B cell (primary cell): ENCODE results near the gene KCND2.

Experiments
- CTCF ChIP-seq: fragments of 200-600 bp; IDR thresholded peaks from one replicate; pipeline ENCODE4 v1.8.0; 2022; ENCODE audit warnings: antibody characterized with exemption, mild to moderate bottlenecking
- EZH2 ChIP-seq: IDR thresholded peaks from 2 replicates; pipeline ENCODE4 v1.6.1; 2012; ENCODE audit warnings: borderline replicate concordance, low read depth, mild to moderate bottlenecking, moderate library complexity, low read length; ENCODE audit not compliant: insufficient read depth, poor library complexity, severe bottlenecking

- no peak for TF ChIP-seq CTCF
- TF ChIP-seq EZH2: no peak
Observed at GRCh38 chr7:120360918-120361317, 87.9 kb downstream of the KCND2 start.
